ENCODE data around the gene KPNA1. TPM values are rescaled to one million over a fixed set of nuclear protein-coding genes. Genes with fewer than 3 reads are reported as not detected.

The KPNA1 gene
- total and polyA plus RNA-seq, 2 of the 13 experiments (the other 11 are each of a cell fraction or from before 2014, with no cell fraction given) = 15.4 to 30.0 TPM

DNA sequence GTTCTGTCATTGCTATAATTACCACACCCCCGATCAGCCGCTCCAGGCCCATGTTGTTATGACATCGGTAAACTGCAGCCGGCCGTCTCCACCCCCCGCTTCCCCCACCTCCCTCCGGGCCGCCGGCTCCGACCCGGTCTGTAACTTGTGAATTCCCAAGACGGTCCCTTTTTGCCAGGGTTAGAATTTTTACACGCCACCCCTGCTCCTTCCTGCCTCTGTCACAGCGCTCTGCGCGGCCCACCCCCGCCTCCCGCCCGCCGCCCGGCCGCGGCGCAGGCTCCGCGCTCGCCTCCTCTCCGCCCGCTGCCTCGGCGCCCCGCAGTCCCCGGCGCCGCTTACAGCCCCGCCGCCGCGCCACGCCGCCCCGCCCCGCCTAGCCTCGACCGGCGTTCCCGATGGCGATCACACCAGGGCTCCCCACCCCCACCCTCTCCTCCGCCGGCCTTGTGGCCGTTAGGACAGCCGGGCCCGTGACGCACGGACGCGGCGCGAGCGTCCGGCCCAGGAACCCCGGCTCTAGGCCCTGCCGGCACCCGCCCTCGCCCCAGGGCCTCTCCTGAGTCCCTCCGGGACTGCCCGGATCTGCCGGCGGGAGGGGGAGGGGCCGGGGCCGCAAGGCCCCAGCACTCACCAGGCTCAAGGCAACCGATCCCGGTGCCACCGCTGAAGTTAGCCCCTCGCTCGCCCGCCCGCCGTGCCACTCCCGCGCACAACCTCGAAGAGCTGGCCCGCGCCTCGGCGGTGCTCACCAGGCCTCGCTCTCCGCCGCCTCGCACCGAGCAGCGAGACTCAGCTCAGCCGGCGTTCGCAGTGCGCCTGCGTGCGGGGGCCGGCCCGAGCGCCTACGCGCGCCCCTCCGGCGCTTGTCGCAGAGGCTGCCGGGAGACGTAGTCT is at the start of gene KPNA1 (continued):
- no peak; the same call in 1 of the 2 replicates for TF ChIP-seq ZNF703 (CRISPR knock-in tag; IDR thresholded peaks at IDR 0.05; ENCODE audit: borderline replicate concordance)
- 0 out of 2 replicates have a peak, but pooled peaks have one; percentile 72 for TF ChIP-seq FOXM1 (CRISPR knock-in tag; IDR thresholded peaks at IDR 0.05)
- peak; percentile 94 for TF ChIP-seq ZNF230 (CRISPR knock-in tag; IDR thresholded peaks at IDR 0.05)
- peak; percentile 69; the same call in 1 of the 2 replicates for TF ChIP-seq BORCS8-MEF2B (CRISPR knock-in tag; IDR thresholded peaks at IDR 0.05)
- TF ChIP-seq HNRNPH1 (optimal IDR thresholded peaks at IDR 0.05; ENCODE audit: low read depth, low read length) = no peak
- no peak for TF ChIP-seq FOXK2 (IDR thresholded peaks at IDR 0.05)
- peak; percentile 69; the same call in 1 of the 2 replicates for TF ChIP-seq ZNF414 (CRISPR knock-in tag; IDR thresholded peaks at IDR 0.05)
- peak; percentile 88; the same call in 1 of the 2 replicates for TF ChIP-seq ZNF782 (CRISPR knock-in tag; IDR thresholded peaks at IDR 0.05; ENCODE audit: borderline replicate concordance)
- TF ChIP-seq HDAC1 (CRISPR knock-in tag; IDR thresholded peaks at IDR 0.05) = peak; percentile 54; the same call in 1 of the 2 replicates
- TF ChIP-seq MEIS1 (CRISPR knock-in tag; IDR thresholded peaks at IDR 0.05; ENCODE audit: borderline replicate concordance) = peak; percentile 48; the same call in 1 of the 2 replicates
- TF ChIP-seq, protein P1, sequence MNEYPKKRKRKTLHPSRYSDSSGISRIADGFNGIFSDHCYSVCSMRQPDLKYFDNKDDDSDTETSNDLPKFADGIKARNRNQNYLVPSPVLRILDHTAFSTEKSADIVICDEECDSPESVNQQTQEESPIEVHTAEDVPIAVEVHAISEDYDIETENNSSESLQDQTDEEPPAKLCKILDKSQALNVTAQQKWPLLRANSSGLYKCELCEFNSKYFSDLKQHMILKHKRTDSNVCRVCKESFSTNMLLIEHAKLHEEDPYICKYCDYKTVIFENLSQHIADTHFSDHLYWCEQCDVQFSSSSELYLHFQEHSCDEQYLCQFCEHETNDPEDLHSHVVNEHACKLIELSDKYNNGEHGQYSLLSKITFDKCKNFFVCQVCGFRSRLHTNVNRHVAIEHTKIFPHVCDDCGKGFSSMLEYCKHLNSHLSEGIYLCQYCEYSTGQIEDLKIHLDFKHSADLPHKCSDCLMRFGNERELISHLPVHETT (CRISPR knock-in tag; conservative IDR thresholded peaks at IDR 0.05) = peak; percentile 53; the same call in 1 of the 2 replicates
- TF ChIP-seq ZNF713 (CRISPR knock-in tag; IDR thresholded peaks at IDR 0.05) = no peak
- peak; percentile 85; the same call in 1 of the 2 replicates for TF ChIP-seq GABPB1 (CRISPR knock-in tag; IDR thresholded peaks at IDR 0.05)
- TF ChIP-seq, protein P2, sequence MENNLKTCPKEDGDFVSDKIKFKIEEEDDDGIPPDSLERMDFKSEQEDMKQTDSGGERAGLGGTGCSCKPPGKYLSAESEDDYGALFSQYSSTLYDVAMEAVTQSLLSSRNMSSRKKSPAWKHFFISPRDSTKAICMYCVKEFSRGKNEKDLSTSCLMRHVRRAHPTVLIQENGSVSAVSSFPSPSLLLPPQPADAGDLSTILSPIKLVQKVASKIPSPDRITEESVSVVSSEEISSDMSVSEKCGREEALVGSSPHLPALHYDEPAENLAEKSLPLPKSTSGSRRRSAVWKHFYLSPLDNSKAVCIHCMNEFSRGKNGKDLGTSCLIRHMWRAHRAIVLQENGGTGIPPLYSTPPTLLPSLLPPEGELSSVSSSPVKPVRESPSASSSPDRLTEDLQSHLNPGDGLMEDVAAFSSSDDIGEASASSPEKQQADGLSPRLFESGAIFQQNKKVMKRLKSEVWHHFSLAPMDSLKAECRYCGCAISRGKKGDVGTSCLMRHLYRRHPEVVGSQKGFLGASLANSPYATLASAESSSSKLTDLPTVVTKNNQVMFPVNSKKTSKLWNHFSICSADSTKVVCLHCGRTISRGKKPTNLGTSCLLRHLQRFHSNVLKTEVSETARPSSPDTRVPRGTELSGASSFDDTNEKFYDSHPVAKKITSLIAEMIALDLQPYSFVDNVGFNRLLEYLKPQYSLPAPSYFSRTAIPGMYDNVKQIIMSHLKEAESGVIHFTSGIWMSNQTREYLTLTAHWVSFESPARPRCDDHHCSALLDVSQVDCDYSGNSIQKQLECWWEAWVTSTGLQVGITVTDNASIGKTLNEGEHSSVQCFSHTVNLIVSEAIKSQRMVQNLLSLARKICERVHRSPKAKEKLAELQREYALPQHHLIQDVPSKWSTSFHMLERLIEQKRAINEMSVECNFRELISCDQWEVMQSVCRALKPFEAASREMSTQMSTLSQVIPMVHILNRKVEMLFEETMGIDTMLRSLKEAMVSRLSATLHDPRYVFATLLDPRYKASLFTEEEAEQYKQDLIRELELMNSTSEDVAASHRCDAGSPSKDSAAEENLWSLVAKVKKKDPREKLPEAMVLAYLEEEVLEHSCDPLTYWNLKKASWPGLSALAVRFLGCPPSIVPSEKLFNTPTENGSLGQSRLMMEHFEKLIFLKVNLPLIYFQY (CRISPR knock-in tag; IDR thresholded peaks at IDR 0.05; ENCODE audit: borderline replicate concordance) = peak; percentile 28; the same call in 1 of the 2 replicates
- TF ChIP-seq, protein P3, sequence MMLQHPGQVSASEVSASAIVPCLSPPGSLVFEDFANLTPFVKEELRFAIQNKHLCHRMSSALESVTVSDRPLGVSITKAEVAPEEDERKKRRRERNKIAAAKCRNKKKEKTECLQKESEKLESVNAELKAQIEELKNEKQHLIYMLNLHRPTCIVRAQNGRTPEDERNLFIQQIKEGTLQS (CRISPR knock-in tag; IDR thresholded peaks at IDR 0.05) = peak; percentile 28; the same call in 1 of the 2 replicates
- TF ChIP-seq NFAT5 (CRISPR knock-in tag; IDR thresholded peaks at IDR 0.05) = peak; percentile 62; the same call in 1 of the 2 replicates

All from HepG2 (cell line).